ENCODE results near the gene FPR2. TPM values are rescaled to one million over a fixed set of nuclear protein-coding genes. Genes with fewer than 3 reads are reported as not detected.
"Not testable (repeated sequence)": the region's sequence is repeated elsewhere in the genome, so short reads cannot be mapped to it uniquely, and the experiment has no call there.

Gene FPR2
- total RNA-seq, 1 donor from 2014 or later: not detected

GRCh38 chr19:51733742-51734522 is 27.0 kb upstream of the FPR2 start:
- TF ChIP-seq CTCF (IDR thresholded peaks at IDR 0.05): no peak
- no peak for DNase-seq (ENCODE audit: extremely low spot score, unreplicated experiment)
- H3K36me3 Mint-ChIP-seq (ENCODE audit: unreplicated experiment): no peaks in the 10 kb centered on the region
- no peaks in the 10 kb centered on the region for H3K4me1 Mint-ChIP-seq (ENCODE audit: unreplicated experiment)
- no peak overlapping the region for H3K27ac Mint-ChIP-seq (ENCODE audit: unreplicated experiment)
- no peak overlapping the region for H3K4me3 Mint-ChIP-seq (ENCODE audit: unreplicated experiment)
- H3K27me3 Mint-ChIP-seq (ENCODE audit: unreplicated experiment): no peaks in the 10 kb centered on the region
- H3K9me3 Mint-ChIP-seq (ENCODE audit: unreplicated experiment): peaks cover 5% of the 10 kb centered on the region

DNA sequence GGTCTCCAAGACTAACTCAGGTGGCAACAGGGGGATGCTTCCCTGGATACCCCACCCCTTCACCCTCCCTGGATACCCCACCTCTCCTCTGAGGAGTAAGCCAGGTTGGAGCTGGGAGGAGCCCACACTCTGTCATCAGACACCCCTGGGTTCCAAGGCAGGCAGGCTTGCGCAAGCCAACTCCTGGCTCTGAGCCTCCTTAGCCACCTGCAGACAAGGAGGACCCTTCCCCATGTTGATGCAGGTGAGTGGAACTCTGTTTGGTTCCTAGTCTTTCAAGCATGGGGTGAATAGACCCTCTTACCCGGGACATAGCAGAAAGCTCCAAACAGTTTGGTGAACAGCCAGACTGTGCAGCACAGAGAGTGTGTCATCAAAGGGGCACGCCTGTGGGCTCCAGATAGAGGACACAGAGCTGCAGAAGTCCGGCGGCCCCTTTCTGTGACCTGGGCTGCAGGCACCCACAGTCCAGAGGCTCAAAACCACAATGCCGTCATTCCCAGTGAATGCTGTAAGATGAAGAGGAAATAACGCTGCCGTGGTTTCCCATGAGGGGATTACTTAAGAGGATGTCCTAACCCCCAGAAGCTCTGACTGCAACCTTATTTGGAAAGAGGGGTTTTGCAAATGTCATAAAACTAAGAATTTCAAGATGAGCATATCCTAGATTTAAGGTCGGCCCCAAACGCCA is 25.1 kb upstream of the FPR2 start:
- no peak overlapping the region for H3K27ac Mint-ChIP-seq (ENCODE audit: unreplicated experiment)
- no peak for DNase-seq (ENCODE audit: extremely low spot score, unreplicated experiment)
- no peak for TF ChIP-seq CTCF (IDR thresholded peaks at IDR 0.05)
- no peaks in the 10 kb centered on the region for H3K4me1 Mint-ChIP-seq (ENCODE audit: unreplicated experiment)
- no peak overlapping the region for H3K4me3 Mint-ChIP-seq (ENCODE audit: unreplicated experiment)
- H3K9me3 Mint-ChIP-seq (ENCODE audit: unreplicated experiment): peaks cover under 1% of the 10 kb centered on the region
- no peaks in the 10 kb centered on the region for H3K27me3 Mint-ChIP-seq (ENCODE audit: unreplicated experiment)
- H3K36me3 Mint-ChIP-seq (ENCODE audit: unreplicated experiment): no peaks in the 10 kb centered on the region

GRCh38 chr19:51737389-51737788 is 23.6 kb upstream of the FPR2 start:
- H3K4me3 Mint-ChIP-seq (ENCODE audit: unreplicated experiment): no peak overlapping the region
- no peak overlapping the region for H3K27ac Mint-ChIP-seq (ENCODE audit: unreplicated experiment)
- no peak for TF ChIP-seq CTCF (IDR thresholded peaks at IDR 0.05)
- H3K4me1 Mint-ChIP-seq (ENCODE audit: unreplicated experiment): no peaks in the 10 kb centered on the region
- H3K27me3 Mint-ChIP-seq (ENCODE audit: unreplicated experiment): no peaks in the 10 kb centered on the region
- no peaks in the 10 kb centered on the region for H3K36me3 Mint-ChIP-seq (ENCODE audit: unreplicated experiment)
- H3K9me3 Mint-ChIP-seq (ENCODE audit: unreplicated experiment): no peaks in the 10 kb centered on the region
- no peak for DNase-seq (ENCODE audit: extremely low spot score, unreplicated experiment)

- TF ChIP-seq CTCF (IDR thresholded peaks at IDR 0.05): no peak
- H3K4me3 Mint-ChIP-seq (ENCODE audit: unreplicated experiment): no peak overlapping the region
Measured at GRCh38 chr19:51737924-51738323, 23.1 kb upstream of the FPR2 start.

GRCh38 chr19:51738523-51738922 is 22.5 kb upstream of the FPR2 start:
- not testable (repeated sequence) for H3K4me3 Mint-ChIP-seq (ENCODE audit: unreplicated experiment); H3K9me3 Mint-ChIP-seq (ENCODE audit: unreplicated experiment); DNase-seq (ENCODE audit: extremely low spot score, unreplicated experiment); H3K4me1 Mint-ChIP-seq (ENCODE audit: unreplicated experiment); H3K36me3 Mint-ChIP-seq (ENCODE audit: unreplicated experiment); H3K27me3 Mint-ChIP-seq (ENCODE audit: unreplicated experiment); H3K27ac Mint-ChIP-seq (ENCODE audit: unreplicated experiment)

More at GRCh38 chr19:51737924-51738323, 23.1 kb upstream of the FPR2 start:
- H3K4me1 Mint-ChIP-seq (ENCODE audit: unreplicated experiment): no peaks in the 10 kb centered on the region
- H3K9me3 Mint-ChIP-seq (ENCODE audit: unreplicated experiment): peaks cover 4% of the 10 kb centered on the region
- no peaks in the 10 kb centered on the region for H3K36me3 Mint-ChIP-seq (ENCODE audit: unreplicated experiment)
- no peaks in the 10 kb centered on the region for H3K27me3 Mint-ChIP-seq (ENCODE audit: unreplicated experiment)
- no peak overlapping the region for H3K27ac Mint-ChIP-seq (ENCODE audit: unreplicated experiment)
- DNase-seq (ENCODE audit: extremely low spot score, unreplicated experiment): no peak

Data from osteocyte (in vitro differentiated cells).